ENCODE results near the gene DNAJC22. TPM values are rescaled to one million over a fixed set of nuclear protein-coding genes. Genes with fewer than 3 reads are reported as not detected.

Gene DNAJC22
- total and polyA plus RNA-seq, 2 of the 13 experiments (the other 11 are each of a cell fraction or from before 2014, with no cell fraction given) = 25.2 to 31.7 TPM

- TF ChIP-seq, protein P1, sequence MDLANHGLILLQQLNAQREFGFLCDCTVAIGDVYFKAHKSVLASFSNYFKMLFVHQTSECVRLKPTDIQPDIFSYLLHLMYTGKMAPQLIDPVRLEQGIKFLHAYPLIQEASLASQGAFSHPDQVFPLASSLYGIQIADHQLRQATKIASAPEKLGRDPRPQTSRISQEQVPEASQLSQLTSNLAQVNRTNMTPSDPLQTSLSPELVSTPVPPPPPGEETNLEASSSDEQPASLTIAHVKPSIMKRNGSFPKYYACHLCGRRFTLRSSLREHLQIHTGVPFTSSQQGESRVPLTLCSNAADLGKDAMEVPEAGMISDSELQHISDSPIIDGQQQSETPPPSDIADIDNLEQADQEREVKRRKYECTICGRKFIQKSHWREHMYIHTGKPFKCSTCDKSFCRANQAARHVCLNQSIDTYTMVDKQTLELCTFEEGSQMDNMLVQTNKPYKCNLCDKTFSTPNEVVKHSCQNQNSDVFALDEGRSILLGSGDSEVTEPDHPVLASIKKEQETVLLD (CRISPR knock-in tag; IDR thresholded peaks at IDR 0.05; ENCODE audit: low read depth) = peak; percentile 92
- TF ChIP-seq POLR2AphosphoS2 (IDR thresholded peaks at IDR 0.05; ENCODE audit: low read depth, low read length) (no peak), ZNF17 (CRISPR knock-in tag; IDR thresholded peaks at IDR 0.05) (no peak), HNRNPK (IDR thresholded peaks at IDR 0.05; ENCODE audit: low read depth, low read length, poor library complexity, severe bottlenecking) (peak; percentile 90), THRA (CRISPR knock-in tag; IDR thresholded peaks at IDR 0.05; ENCODE audit: borderline replicate concordance) (no peak), ZNF678 (CRISPR knock-in tag; IDR thresholded peaks at IDR 0.05) (no peak), FLYWCH1 (CRISPR knock-in tag; IDR thresholded peaks at IDR 0.05) (no peak), ZSCAN12 (CRISPR knock-in tag; IDR thresholded peaks at IDR 0.05) (no peak), CEBPZ (IDR thresholded peaks at IDR 0.05; ENCODE audit: low read length) (no peak), ZNF232 (CRISPR knock-in tag; IDR thresholded peaks at IDR 0.05; ENCODE audit: borderline replicate concordance) (no peak; the same call in 1 of the 2 replicates), FOXM1 (CRISPR knock-in tag; IDR thresholded peaks at IDR 0.05) (no peak), ZNF468 (CRISPR knock-in tag; IDR thresholded peaks at IDR 0.05) (no peak), ZNF737 (CRISPR knock-in tag; IDR thresholded peaks at IDR 0.05; ENCODE audit: borderline replicate concordance) (no peak), MAFF (IDR thresholded peaks at IDR 0.05; ENCODE audit: low read depth, low read length) (no peak), FOXP1 (IDR thresholded peaks at IDR 0.05) (no peak), FOXP1 (CRISPR knock-in tag; IDR thresholded peaks at IDR 0.05) (no peak)
- TF ChIP-seq, protein P2, sequence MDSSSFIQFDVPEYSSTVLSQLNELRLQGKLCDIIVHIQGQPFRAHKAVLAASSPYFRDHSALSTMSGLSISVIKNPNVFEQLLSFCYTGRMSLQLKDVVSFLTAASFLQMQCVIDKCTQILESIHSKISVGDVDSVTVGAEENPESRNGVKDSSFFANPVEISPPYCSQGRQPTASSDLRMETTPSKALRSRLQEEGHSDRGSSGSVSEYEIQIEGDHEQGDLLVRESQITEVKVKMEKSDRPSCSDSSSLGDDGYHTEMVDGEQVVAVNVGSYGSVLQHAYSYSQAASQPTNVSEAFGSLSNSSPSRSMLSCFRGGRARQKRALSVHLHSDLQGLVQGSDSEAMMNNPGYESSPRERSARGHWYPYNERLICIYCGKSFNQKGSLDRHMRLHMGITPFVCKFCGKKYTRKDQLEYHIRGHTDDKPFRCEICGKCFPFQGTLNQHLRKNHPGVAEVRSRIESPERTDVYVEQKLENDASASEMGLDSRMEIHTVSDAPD (CRISPR knock-in tag; IDR thresholded peaks at IDR 0.05) = no peak
- TF ChIP-seq, protein P3, sequence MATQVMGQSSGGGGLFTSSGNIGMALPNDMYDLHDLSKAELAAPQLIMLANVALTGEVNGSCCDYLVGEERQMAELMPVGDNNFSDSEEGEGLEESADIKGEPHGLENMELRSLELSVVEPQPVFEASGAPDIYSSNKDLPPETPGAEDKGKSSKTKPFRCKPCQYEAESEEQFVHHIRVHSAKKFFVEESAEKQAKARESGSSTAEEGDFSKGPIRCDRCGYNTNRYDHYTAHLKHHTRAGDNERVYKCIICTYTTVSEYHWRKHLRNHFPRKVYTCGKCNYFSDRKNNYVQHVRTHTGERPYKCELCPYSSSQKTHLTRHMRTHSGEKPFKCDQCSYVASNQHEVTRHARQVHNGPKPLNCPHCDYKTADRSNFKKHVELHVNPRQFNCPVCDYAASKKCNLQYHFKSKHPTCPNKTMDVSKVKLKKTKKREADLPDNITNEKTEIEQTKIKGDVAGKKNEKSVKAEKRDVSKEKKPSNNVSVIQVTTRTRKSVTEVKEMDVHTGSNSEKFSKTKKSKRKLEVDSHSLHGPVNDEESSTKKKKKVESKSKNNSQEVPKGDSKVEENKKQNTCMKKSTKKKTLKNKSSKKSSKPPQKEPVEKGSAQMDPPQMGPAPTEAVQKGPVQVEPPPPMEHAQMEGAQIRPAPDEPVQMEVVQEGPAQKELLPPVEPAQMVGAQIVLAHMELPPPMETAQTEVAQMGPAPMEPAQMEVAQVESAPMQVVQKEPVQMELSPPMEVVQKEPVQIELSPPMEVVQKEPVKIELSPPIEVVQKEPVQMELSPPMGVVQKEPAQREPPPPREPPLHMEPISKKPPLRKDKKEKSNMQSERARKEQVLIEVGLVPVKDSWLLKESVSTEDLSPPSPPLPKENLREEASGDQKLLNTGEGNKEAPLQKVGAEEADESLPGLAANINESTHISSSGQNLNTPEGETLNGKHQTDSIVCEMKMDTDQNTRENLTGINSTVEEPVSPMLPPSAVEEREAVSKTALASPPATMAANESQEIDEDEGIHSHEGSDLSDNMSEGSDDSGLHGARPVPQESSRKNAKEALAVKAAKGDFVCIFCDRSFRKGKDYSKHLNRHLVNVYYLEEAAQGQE (IDR thresholded peaks at IDR 0.05; ENCODE audit: borderline replicate concordance in 1 of 2, low read depth in 1 of 2, low read length in 2 of 2) = peak in 1 of 2 experiments; percentile 2; a peak in 1 of 4 replicates
Observed at GRCh38 chr12:49366652-49367380, 20.1 kb downstream of the DNAJC22 start (continued).
